Loucy (cell line): Measurements from ENCODE around the gene SLC7A6OS.

ENCODE experiments used
- CTCF ChIP-seq: fragments of 200-600 bp; sonication (generic); conservative IDR thresholded peaks from 2 replicates; pipeline ENCODE4 v1.5.1; 2014; ENCODE audit warnings: mild to moderate bottlenecking, antibody characterized with exemption, low read length
- EZH2phosphoT487 ChIP-seq: fragments of 200-600 bp; IDR thresholded peaks from 2 replicates; pipeline ENCODE4 v1.6.1; 2018; ENCODE audit warnings: antibody characterized with exemption, mild to moderate bottlenecking, moderate library complexity, borderline replicate concordance

GRCh38 chr16:68285683-68286082 is 25.1 kb downstream of the SLC7A6OS start:
- TF ChIP-seq CTCF (no peak), EZH2phosphoT487 (no peak)
